H1 (cell line): ENCODE results near the gene TRAPPC3.

ENCODE experiments used
- CEBPB ChIP-seq: IDR thresholded peaks from 2 replicates; pipeline ENCODE4 v1.6.1; 2012; ENCODE audit warnings: low read depth, low read length
- JUND ChIP-seq: IDR thresholded peaks from 2 replicates; pipeline ENCODE4 v1.6.1; 2011; ENCODE audit warnings: mild to moderate bottlenecking, improper control_type of control experiment, low read length
- POLR2AphosphoS5 ChIP-seq: IDR thresholded peaks from 2 replicates; pipeline ENCODE4 v1.6.1; 2011; ENCODE audit warnings: low read depth, low read length
- RAD21 ChIP-seq, 2 experiments: IDR thresholded peaks in 1 of 2; conservative IDR thresholded peaks in 1 of 2; 2 replicates each; pipeline ENCODE4 v1.6.1; 2011; ENCODE audit warnings: low read depth in 2 of 2, low read length in 2 of 2, improper control_type of control experiment in 1 of 2, inconsistent platforms in 1 of 2, mild to moderate bottlenecking in 1 of 2, moderate library complexity in 1 of 2
- RBBP5 ChIP-seq: IDR thresholded peaks from 2 replicates; pipeline ENCODE4 v1.7.1; 2012; ENCODE audit warnings: low read depth, mild to moderate bottlenecking, inconsistent platforms, low read length, moderate library complexity, borderline replicate concordance
- SAP30 ChIP-seq: fragments of 300-600 bp; sonication (generic); IDR thresholded peaks from 2 replicates; pipeline ENCODE4 v1.7.1; 2012; ENCODE audit warnings: low read length, moderate library complexity, mild to moderate bottlenecking, inconsistent platforms; ENCODE audit not compliant: insufficient read depth, insufficient replicate concordance
- SP1 ChIP-seq: IDR thresholded peaks from 2 replicates; pipeline ENCODE4 v1.6.1; 2011; ENCODE audit warnings: low read depth, low read length
- TF ChIP-seq, protein P1 (sequence below), 3 experiments: IDR thresholded peaks; 1 replicate in 2 of 3; 2 replicates in 1 of 3; pipeline versions ENCODE4 v1.5.1 to v1.6.1; 2011; ENCODE audit warnings: low read length in 3 of 3, mild to moderate bottlenecking in 3 of 3, inconsistent platforms in 2 of 3, low read depth in 1 of 3, moderate library complexity in 1 of 3; ENCODE audit not compliant: insufficient read depth in 1 of 3; ENCODE audit errors: control extremely low read depth in 1 of 3

DNA sequence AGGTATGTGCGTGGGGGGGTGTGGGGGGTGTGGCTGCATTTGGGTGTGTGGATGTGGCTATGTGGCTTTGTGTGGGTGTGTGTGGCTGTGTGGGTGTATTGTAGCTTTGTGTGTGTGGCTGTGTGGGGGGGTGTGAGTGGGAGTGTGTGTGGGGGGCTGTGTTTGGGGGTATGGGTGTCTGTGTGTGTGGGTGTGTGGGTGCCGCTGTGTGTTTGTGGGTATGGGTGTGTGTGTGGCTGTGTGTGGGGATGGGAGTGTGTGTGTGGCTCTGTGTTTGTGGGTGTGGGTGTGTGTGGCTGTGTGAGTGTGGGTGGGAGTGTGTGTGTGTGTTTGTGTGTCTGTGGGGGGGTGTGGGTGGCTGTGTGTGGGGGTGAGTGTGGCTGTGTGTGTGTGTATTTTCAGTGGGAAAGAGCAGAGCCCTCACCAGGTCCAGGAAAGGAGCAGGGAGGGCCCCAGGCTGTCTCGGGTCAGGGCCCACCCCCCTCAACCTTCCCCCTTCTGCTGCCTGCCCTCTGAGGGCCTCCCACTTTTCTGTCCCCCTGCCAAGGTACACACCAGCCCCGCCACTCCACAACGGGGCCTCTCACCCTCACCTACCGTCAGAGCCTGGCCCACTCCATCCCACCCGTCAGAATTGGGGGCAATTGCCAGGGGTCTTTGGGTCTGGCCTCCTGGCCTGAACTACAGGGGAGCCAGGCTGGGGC, 22.3 kb downstream of the TRAPPC3 start:
- TF ChIP-seq, protein P1, sequence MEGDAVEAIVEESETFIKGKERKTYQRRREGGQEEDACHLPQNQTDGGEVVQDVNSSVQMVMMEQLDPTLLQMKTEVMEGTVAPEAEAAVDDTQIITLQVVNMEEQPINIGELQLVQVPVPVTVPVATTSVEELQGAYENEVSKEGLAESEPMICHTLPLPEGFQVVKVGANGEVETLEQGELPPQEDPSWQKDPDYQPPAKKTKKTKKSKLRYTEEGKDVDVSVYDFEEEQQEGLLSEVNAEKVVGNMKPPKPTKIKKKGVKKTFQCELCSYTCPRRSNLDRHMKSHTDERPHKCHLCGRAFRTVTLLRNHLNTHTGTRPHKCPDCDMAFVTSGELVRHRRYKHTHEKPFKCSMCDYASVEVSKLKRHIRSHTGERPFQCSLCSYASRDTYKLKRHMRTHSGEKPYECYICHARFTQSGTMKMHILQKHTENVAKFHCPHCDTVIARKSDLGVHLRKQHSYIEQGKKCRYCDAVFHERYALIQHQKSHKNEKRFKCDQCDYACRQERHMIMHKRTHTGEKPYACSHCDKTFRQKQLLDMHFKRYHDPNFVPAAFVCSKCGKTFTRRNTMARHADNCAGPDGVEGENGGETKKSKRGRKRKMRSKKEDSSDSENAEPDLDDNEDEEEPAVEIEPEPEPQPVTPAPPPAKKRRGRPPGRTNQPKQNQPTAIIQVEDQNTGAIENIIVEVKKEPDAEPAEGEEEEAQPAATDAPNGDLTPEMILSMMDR (IDR thresholded peaks at IDR 0.05; ENCODE audit: control extremely low read depth in 1 of 3, insufficient read depth in 1 of 3, low read depth in 1 of 3, low read length in 3 of 3) = no peak
- no peak for TF ChIP-seq SAP30
- no peak for TF ChIP-seq POLR2AphosphoS5
- no peak for TF ChIP-seq SP1
- no peak for TF ChIP-seq CEBPB
- no peak for TF ChIP-seq RBBP5
- no peak for TF ChIP-seq RAD21 (IDR thresholded peaks at IDR 0.05 in 1 of 2, conservative IDR thresholded peaks at IDR 0.05 in 1 of 2; ENCODE audit: low read depth in 2 of 2, low read length in 2 of 2)
- no peak for TF ChIP-seq JUND
